GM18909 (cell line): ENCODE data around the gene DSCAML1.

Experiments used
- ATAC-seq: cut with Tn5 transposase; IDR thresholded peaks from one replicate; pipeline ENCODE4 v1.9.1; 2021; ENCODE audit warnings: mild to moderate bottlenecking; ENCODE audit not compliant: unreplicated experiment, poor library complexity

The DSCAML1 gene

GRCh38 chr11:117380676-117381075 is 416.3 kb downstream of the DSCAML1 start:
- ATAC-seq: no peak

DNA sequence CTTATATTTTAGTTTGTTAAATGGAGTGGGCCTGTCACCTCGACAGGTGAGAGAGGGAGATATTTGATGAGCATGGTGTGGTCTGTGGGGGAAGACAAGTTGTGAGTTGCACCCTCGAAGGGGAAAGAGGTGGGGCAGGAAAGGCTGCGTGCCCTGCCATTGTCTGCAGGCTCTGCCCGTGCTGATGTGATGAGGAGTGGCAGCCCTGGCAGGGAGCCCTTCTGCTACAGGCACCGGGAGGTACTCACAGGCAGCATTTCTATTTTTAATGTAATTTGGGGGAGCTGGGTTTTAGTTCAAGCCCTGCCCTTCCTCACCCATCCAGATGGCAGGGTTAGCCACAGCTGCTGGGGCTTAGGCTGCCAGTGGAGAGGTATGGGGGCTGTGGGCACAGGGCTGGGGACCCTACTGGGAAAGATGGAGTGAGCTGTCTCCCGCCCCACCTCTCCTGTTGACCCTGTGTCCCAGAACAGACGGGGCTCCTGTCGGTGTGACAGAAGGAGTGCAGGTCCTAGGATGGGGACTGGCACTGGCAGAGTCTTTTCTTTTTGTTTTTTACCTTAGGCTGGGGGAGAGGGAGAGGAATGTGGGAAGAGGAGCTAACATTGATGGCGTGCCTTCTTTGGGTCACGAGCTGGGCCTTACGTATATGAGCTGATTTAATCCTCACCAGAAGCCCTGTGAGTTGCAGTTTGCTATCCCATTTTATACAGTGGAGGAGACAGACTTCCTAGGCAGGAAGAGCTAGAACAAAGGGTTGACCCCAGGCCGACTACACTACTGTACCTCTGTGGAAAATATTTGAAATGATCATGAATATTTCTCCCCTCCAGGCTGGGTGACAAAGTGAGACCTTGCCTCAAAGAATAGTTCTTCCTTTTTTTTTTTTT is 417.8 kb downstream of the DSCAML1 start:
- no peak for ATAC-seq
